ENCODE results near the gene MAP2K7.
"Not testable (repeated sequence)": the region's sequence is repeated elsewhere in the genome, so short reads cannot be mapped to it uniquely, and the experiment has no call there.

The MAP2K7 gene

DNA sequence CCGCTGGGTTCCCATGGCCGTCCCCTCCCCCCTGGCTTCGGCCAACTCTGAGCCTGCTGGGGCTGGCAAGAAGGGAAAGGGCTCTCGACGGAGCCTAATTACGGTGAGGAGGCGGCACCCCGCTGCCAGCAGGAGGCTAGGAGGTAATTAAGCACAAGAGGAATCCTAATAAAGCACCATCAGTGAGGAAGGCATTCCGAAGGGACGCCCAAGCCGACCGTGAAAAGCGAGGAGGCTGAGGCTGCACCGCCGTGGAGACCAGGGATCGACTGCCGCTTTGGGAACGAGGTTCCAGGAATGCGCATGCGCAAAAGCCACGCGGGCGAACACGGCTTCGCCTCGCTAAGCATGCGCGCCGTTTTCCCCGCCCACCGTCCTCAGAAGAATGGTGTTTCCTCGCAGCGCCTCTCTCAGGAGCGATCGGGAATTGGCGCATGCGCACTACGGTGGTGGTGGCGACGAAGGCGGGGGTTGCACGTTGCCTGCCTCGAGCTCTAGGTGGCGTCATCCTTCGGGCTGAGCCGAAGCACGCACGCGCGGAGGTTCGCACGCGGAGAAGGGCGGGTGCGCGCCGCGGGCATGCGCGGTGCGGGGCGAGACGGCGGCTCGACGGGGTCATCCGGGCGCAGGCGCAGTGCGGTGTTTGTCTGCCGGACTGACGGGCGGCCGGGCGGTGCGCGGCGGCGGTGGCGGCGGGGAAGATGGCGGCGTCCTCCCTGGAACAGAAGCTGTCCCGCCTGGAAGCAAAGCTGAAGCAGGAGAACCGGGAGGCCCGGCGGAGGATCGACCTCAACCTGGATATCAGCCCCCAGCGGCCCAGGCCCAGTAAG lies at the start of gene MAP2K7:
TSS of gene MAP2K7 (plus strand) at position 634 of the 830 bp plus-strand sequence. CDS start at position 702, 68 bp downstream.
- DNase-seq: peak; percentile 100

DNA sequence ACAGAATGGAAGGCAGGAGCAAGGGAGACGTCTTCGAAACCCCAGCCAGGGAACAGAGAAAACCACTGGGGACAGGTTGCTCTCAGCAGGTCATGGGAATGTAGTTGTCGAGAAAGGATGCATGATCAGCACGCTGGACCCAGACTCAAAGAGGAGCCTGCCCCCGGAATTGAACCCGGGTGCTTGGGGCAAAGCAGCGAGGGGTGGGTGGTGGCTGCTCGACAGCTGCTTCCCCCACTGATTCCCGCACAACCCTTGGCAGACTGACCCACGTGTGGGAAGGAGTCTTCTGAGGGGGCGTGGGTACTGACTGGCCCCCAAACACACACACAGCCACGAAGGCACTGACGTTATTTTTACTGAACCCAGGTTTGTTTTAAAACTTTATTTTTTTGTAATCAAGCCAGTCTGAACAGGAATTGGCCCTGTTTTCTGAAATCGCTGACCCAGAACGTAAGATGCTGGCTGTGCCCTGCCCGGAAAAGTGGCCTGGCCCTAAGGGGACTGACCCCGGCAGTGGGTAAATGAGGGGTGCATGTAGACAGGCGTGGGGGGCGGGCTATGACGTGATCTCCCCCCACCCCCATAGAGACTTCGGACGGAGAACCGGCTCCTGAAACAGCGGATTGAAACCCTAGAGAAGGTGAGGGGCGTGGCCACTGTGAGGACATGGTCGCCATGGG lies 48.1 kb upstream of the MAP2K7 start:
- DNase-seq: no peak

DNA sequence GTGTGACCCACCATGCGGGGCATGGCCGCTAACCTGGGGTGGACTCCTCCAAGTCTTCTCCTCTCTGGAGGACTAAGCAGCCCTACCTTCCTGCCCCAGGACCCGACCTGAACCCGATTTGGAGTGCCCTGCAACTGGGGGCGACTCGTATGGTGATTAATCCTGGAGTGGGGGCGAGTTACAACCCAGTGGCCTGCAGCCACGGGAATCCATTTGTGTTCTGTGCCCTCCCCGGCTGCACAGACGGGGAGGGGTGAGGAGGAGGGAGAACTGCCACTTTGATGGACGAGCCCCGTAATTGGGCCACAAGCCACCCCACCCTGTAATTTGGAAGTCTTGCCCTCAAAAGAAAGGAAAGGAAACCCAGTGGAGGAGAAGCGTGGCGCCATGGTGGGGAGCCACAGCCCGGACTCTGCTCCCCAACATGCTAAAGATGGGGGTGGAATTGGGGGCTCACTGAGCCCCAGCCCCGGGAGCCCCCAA lies 47.5 kb upstream of the MAP2K7 start:
- DNase-seq: no peak

DNA sequence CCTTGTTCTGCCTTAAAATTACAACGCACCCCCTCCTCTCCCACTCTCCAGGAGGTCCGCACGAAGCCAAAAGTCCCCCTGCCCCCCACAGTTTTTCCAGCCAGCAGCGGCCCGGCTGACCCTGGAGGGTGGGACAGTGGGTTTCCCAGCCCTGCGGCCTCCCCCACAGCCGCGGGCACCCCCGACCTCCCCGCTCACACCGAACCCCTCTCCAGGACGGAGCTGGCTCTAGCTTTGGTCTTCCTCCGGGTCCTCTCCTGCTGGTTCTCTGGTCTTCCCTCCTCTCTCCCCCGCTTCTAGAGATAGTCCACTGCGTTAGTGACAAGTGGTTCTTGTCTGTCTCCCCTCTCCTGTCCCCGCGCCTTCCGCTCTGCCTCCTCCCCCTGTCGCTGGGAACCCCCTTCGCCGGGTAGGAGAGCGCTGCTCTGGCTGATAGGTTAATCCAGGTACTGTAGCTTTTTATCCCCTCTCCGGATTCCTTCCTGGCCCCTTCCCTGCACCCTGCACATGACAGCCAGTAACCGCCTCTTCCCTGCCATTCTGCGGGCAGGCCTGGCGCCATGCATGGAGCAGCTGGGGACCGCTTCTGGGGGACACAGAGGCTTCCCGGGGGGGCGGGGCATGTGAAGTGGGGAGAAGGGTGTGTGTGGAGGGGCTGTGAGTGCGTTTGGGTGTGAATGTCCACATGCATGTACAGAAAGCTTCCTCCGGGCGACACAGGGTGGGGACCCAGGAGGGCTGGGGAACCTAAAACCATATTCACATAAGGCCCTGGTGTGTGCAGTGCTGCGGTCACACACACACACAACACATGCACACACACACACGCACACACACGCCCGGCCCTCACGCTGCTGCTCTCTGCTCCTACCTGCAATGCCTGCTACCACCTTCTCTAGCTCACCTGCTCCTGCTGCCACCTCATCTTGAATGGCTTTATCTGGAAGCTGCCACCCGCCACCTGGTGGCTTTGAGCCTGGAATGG lies 46.7 kb upstream of the MAP2K7 start:
- no peak for DNase-seq

DNA sequence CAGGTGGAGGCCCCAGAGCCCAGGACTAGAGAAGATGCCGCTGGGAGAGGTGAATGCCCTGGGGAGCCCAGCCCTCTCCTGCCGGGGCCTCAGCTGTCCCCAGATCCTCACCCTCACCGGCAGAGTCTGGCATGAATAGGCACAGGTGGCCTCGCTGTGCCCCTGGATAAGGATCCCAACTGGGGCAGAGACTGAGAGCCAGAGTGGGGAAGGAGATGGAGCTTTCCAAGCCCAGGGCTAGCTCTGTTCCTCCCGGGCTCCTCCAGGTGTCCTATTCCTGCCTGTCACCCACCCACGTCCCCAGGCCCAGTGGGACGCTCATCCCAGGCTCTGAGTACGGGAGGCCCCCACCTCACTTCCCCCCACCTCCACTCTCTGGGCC lies 46.0 kb upstream of the MAP2K7 start:
- DNase-seq: no peak

DNA sequence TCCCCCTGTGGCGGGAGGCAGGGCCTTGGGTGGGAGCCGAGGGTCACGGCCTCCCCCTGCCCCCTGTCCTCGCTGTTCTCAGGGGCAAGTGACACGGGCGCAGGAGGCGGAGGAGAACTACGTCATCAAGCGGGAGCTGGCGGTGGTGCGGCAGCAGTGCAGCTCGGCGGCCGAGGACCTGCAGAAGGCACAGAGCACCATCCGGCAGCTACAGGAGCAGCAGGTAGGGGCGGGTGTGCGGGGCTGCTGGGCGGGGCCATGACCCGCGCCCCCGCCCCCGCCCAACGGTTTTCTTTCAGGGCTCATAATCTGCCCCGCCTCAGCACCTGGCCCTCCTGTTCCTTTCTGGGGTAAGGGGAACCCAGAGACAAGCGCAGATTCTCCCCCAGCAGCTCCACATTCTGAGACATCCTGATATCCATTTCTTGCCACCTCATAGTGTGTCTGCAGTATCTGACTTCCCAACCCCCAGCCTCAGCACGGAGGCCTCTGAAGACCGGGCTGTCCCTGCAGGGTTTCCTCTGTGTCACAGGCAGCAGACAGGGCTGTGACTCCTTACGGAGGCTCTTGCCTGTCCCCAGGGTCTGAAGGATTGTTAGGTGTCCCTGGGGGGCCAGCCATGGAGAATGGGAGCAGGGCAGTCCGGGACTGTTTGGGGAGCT lies 45.4 kb upstream of the MAP2K7 start:
- DNase-seq: no peak

DNA sequence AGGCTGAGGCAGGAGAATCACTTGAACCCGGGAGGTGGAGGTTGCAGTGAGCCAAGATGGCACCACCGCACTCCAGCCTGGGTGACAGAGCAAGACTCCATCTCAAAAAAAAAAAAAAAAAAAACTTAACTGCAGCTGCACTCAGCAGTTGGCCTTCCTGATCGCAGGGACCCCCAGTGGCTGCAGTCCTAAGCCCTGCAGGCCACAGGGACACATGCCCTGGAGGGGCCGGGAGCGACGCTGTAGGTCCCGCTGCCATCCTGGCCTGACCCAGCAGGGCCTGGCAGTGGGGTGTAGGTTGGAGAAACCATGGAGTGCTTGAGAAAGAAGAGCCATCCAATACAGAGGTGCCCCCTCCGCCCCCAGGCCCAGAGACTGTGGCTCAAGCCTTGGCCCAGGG lies 44.6 kb upstream of the MAP2K7 start:
- not testable (repeated sequence) for DNase-seq

DNA sequence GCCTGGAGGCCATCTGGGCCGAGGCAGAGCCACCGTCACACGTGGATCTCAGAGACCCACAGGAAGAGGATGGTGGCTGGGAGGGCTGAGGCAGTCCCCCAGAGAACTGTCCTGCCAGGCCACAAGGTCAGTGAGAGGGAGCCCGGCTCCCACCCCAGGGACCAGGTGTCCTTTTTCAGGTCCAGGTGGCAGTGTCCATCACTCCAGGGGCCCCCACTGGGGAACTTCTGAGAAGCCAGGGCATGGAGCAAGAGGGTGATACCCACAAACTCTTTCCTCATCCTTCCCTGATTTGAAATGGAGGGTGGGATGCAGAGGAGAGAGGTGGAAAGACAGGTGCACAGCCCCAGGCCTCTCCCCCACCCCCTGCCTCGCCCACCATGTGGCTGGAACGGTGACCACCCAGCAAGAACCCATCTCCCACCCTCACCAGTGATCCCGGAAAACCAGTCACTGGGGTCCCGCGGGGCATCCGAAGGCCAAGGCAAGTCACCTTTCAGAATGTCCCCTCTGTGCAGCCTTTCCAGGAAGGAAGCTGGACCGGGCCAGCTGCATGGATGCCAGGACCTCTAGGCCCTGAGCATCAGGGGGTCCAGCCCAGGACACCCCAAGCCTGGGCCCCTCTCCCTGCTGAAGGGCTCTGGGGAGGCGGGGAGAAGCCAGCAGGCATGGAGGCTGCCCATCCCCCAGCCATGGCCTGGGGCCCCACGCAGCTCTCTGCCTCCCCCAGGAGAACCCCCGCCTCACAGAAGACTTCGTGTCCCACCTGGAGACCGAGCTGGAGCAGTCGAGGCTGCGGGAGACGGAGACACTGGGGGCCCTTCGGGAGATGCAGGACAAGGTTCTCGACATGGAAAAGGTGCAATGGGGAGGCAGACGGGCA lies 43.6 kb upstream of the MAP2K7 start:
- no peak for DNase-seq

DNA sequence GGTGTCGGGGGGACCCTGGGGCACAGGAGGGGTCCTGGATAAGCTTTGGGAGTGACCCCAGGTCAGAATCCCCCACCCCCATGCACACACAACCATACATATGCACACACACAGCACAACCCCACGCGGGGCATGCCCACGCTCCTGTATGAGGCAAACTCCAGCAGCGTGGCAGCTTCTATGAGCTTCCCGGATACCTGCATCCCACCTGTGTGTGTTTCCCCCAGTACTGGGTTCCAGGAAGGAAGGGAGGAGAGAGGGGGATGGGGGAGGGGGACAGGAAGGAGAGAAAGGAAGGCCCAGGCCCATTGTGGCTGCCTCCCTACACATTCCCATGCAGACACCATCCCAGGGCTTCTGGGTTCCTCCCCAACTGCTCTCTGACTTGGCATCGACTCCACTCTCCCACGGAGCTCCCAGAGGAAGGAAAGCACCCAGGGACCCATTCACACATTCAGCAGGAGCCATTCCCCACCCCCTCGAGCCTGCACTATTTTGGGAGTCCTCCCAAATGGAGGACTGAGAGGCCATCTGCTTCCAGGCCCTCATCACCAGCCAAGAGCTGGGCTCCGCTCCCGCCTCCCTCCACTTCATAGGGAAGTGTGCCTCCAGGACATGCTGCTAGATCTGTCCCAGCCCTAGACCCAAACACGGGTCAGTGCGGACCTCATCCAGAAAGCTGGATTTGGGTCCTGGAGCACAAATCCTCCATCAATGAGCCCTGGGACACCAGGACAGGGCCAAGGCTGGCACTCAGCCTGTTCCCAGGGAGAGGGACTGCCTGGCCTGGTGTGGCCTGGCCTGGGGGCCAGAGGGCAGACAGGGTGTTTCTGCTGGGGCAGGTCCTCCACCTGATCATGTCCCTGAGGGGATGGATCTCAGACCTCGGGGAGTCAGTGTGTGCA lies 42.7 kb upstream of the MAP2K7 start:
- DNase-seq: no peak

DNA sequence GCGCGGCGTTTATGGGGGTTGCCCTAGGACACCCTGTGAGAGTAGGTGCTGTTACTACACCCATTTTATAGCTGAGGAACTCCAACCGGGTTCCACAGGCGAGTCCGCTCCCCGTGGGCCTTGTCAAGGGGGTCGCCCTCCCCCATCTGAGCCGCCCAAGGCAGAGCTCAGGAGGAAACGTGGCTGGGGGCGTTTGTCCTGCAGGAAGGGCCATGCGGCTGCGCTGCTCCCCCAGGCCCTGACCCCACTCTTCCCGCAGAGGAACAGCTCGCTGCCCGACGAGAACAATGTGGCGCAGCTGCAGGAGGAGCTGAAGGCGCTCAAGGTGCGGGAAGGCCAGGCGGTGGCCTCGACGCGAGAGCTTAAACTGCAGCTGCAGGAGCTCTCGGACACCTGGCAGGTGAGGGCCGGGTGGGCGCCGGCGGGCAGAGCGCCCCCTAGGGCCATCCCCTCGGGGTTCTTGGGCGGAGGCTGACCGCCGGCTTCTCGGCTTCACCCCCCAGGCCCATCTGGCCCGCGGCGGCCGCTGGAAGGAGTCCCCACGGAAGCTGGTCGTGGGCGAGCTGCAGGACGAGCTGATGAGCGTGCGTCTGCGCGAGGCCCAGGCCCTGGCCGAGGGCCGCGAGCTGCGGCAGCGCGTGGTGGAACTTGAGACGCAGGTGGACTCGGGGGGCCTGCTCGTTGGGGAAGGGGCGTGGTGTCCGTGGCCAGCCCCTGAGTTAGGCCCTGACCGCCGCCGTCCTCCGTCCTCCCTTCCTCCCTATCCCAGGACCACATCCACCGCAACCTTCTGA lies 41.9 kb upstream of the MAP2K7 start:
- DNase-seq: no peak

DNA sequence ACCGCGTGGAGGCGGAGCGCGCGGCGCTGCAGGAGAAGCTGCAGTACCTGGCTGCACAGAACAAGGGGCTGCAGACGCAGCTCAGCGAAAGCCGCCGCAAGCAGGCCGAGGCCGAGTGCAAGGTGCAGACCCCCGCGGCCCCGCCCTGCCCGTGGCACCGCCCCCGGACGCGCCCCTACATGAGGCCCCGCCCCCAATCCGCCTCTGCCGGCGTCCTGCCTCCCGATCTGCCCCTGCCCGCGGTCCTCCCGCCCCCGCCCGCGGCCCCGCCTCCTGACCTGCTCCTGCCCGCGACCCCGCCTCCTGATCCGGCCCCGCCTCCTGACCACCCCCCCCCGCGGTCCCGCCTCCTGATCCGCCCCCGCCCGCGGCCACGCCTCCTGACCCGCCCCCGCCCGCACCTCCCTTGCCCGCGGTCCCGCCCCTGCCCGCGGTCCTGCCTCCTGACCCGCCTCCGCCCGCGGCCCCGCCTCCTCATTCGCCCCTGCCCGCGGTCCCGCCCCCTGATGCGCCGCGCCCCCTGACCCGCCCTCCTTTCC lies 41.2 kb upstream of the MAP2K7 start:
- peak; percentile 73 for DNase-seq

DNA sequence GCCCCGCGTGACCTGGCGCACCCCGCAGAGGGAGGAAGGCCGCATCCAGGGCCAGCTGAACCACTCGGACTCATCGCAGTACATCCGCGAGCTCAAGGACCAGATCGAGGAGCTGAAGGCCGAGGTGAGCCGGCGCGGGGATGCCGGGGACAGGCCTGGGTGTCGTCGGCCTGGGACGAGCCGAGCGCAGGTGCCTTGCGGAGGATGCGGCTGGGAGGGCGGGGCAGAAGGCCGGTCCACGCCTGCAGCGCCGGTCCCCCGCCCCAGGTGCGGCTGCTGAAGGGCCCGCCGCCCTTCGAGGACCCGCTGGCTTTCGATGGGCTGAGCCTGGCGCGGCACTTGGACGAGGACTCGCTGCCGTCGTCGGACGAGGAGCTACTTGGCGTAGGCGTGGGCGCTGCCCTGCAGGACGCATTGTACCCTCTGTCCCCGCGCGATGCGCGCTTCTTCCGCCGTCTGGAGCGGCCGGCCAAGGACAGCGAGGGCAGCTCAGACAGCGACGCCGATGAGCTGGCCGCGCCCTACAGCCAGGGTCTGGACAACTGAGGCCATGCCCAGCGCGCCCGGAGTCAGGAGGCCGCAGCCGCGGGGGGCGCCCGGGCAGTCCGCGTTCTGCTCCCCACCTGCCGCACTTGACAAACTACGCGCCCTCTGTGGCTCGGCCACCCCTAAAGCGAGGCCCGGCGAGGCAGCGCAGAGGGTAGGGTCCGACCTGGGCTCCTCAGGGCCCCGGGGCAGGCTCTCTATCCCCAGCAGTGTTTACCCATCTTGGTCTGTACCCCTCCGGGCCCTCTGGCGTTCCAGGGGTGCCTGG lies 40.3 kb upstream of the MAP2K7 start:
- no peak for DNase-seq

DNA sequence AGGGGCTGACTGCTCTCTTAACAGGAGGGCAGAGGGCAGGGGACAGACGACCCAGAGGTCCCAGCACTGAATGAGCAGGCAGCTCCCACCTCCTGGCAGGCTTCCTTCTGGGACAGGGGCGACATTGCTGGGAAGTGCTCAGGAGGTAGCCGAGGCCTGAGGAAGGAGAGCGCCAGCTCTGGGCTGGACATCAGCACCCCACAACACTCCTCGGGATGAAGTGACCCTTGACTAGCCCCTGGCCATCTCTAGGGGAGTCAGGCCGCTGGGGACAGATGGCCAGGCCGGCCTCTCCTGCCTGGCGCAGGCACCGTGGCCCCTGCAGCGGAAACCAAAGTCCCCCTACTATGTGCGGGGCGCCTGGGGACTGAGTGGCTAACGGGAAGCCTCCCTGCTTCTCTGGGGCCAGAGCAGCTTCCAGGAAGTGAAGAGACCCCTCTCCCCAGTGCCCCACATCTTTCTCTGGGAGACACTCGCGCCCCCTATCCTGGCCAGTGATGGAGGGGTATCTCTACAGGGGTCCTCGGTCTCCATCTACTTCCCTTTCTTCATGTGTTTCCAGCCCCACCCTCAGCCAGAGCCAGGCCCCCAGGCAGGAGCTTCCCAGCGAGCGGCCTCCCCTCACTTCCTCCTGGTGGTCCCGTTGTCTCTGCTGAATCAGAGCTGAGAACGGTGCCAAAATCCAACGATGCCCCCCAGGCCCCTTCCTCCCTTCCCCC lies 39.5 kb upstream of the MAP2K7 start:
- no peak for DNase-seq

DNA sequence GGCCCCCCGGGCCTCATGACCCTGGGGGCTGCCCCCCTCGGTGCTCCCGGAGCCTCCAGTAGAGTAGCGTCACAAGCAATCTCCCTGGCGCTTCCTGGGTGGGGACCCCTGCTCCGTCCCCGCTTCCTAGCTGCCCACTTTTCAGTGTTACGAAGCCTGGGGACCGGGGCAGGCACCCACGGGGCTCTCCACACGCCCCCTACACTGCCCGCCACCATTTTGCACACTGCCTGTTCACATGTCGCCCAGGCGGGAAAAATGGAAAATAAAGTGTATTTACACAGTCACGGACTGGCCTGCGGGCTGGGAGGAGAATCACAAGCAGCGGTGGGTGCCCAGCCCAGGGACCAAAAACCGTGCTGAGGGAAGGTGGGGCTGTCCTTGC lies 39.0 kb upstream of the MAP2K7 start:
- no peak for DNase-seq

DNA sequence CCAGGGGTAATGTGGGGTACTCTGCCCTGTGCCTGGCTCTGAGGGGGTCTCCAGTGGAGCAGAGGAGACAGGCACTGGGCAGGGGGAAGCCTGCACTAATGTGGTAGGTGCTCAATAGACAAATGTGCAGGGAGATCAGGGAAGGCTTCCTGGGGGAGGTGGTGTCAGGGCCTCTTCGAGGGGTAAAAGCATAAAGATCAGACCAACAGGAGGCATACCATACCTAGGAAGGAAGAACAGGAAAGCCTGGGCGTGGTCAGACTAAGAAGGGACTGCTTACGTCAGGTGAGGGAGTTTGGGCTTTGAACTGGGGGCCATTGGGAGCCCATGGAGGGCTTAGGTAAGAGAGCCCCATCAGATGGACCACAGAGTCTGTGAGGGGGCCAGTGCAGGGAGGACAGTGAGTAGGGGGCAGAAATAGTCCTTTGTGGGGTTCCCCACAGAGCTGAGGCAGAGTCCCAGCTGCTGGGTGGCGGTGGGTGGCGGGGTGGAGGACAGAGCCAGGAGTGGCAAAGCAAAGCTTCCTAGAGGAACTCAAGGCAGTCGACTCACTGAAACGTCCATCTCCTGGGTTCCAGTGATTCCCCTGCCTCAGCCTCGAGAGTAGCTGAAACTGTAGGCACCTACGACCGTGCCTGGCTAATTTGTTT lies 38.3 kb upstream of the MAP2K7 start:
- no peak for DNase-seq

DNA sequence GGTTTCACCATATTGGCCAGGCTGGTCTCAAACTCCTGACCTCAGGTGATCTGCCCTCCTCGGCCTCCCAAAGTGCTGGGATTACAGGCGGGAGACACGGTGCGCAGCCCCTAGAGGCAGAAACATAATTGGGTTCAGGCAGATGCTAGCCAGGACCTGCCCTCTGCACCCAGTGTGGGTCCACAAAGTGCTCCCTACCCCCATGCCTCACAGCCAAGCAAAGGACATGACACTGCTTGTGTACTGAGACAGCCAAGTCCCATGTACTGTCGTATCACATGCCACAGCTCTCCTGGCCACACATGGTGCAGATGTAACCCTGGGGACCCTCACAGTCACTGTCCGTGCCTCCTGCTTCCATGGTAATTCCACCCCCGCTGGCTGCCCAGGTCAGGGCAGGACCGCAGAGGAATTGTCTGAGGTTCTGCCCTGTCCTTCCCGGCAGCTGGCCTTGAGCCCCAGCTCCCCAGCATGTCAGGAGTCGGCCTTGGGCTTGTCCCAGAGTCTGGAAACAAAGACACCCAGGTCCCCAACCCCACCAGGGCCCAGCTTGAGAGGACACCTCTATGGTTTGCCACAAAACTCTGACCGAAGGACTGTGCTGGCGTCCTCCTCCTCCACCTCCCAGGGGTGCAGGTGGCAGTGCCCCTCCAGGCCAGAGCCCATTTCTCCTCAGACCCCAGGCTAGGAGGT lies 37.1 kb upstream of the MAP2K7 start:
- DNase-seq: no peak

All from activated CD4-positive, alpha-beta T cell treated with anti-CD3 and anti-CD28 coated beads, Interleukin-2, amount 50 U/mL, for 16 hours (primary cell).